ENCODE results near the gene BBS9. TPM values are rescaled to one million over a fixed set of nuclear protein-coding genes. Genes with fewer than 3 reads are reported as not detected.
A peak's percentile ranks its signal among the peaks of the same experiment; 100 is the strongest.
"Not testable (repeated sequence)": the region's sequence is repeated elsewhere in the genome, so short reads cannot be mapped to it uniquely, and the experiment has no call there.

BBS9 gene
- total RNA-seq, 1 donor from 2014 or later = 19.6 TPM

DNA sequence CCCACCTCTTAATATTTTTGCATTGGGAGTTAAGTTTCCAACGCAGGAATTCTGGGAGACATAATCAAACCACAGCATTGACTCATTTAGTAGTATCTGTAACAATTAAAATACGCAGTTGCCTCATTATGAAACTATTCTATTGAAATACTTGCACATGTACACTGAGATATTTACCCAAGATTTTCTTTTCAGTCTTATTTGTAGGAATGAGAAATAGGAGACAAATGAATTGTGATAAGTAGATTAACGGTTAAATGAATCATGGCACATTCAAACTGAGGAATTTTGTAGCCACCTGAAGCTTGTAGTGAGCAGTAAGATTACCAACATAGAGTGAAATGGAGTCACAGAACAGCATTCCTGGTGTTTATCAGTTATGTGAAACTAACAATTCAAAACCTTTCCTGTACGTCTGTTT, 38.2 kb upstream of the BBS9 start:
- Histone ChIP-seq H3K9me3 (no peaks in the 10 kb centered on the region), H3K4me1 (no peaks in the 10 kb centered on the region), H3K4me3 (no peak overlapping the region), H3K36me3 (peaks cover 27% of the 10 kb centered on the region), H3K27me3 (no peaks in the 10 kb centered on the region), H3K27ac (no peak overlapping the region)
- TF ChIP-seq, protein P1, sequence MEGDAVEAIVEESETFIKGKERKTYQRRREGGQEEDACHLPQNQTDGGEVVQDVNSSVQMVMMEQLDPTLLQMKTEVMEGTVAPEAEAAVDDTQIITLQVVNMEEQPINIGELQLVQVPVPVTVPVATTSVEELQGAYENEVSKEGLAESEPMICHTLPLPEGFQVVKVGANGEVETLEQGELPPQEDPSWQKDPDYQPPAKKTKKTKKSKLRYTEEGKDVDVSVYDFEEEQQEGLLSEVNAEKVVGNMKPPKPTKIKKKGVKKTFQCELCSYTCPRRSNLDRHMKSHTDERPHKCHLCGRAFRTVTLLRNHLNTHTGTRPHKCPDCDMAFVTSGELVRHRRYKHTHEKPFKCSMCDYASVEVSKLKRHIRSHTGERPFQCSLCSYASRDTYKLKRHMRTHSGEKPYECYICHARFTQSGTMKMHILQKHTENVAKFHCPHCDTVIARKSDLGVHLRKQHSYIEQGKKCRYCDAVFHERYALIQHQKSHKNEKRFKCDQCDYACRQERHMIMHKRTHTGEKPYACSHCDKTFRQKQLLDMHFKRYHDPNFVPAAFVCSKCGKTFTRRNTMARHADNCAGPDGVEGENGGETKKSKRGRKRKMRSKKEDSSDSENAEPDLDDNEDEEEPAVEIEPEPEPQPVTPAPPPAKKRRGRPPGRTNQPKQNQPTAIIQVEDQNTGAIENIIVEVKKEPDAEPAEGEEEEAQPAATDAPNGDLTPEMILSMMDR (IDR thresholded peaks at IDR 0.05) = no peak
- no peak for ATAC-seq
- DNase-seq = no peak
- intact Hi-C loops (cut with DNase I) = no loop called here

DNA sequence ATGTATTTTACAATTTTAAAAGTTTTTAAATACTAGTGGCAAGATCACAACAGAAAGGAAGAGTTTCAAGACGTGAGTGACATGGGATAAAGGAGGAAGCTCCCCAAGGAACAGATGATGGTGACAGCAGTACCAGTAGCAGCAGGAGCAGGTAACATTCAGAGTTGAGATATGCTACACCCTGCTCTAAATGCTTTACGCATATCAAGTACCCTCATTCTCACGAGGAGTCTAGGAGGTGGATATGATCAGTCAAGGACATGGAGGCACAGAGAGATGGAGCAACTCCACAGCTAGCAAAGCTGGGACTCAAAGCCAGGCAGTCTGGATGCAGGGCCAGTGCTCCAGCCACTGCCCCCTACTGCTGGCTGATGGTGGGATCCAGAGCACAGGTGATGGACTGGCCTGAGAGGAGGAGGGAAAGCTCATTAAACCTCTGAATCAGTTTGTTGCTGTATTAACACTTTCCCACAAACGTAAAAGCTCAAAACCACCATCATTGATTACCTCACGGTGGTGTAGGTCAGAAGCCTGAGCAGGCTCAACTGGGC, 37.6 kb upstream of the BBS9 start:
- intact Hi-C loops (cut with DNase I) = no loop called here
- ATAC-seq (no peak), DNase-seq (no peak)
- H3K4me3 ChIP-seq = no peak overlapping the region
- H3K27ac ChIP-seq = no peak overlapping the region
- TF ChIP-seq, protein P1 (IDR thresholded peaks at IDR 0.05) = no peak
- H3K27me3 ChIP-seq = no peaks in the 10 kb centered on the region
- no peaks in the 10 kb centered on the region for H3K4me1 ChIP-seq
- no peaks in the 10 kb centered on the region for H3K9me3 ChIP-seq
- peaks cover 32% of the 10 kb centered on the region for H3K36me3 ChIP-seq

DNA sequence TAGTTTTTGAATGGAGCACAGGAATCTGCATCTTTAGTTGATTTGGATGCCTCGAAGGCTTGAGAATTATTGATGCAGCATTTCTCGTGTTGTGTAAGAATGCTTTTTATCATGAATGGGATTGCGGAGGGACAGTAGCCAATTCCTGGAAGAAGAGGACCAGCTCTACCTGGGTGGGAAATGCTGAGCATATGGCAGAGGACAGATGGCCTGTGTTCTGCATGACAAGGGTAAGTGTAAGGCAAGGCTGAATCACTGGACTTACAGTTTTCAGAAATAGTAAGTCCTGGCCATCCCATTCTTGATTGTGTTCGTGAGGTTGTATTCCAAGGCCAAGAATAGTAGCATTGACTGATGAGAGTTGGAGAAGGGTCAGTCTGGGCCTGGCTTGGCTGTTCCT, 36.1 kb upstream of the BBS9 start:
- H3K9me3 ChIP-seq = no peaks in the 10 kb centered on the region
- no peaks in the 10 kb centered on the region for H3K4me1 ChIP-seq
- no peaks in the 10 kb centered on the region for H3K27me3 ChIP-seq
- no peak overlapping the region for H3K27ac ChIP-seq
- TF ChIP-seq, protein P1 (IDR thresholded peaks at IDR 0.05) = no peak
- intact Hi-C loops (cut with DNase I) = no loop called here
- no peak for ATAC-seq
- no peak for DNase-seq
- H3K36me3 ChIP-seq = peaks cover 48% of the 10 kb centered on the region
- H3K4me3 ChIP-seq = no peak overlapping the region

DNA sequence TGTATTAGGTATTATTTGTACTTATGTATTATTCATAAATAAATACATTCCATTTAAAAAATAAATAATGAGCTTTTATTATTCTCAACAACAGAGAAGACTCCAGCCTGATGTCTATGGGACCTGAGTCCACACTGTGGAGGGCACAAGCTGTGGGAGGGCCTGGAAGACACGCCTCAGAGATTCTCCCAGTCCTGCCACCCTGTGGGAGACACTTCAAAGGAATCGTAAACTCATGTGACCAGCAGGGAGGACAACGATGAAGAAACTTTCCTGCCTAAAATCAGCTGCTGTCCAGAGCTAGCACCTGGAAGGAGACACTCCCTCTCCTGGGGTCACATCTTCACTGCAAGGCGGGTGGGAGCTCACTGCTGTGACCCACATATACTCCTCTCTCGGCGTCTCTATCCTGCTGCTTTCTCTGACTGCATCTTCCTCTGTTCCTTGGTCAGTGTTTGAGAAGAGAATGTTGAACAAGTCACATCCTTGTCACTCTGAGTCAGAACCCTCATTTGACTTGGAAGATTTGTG, 34.6 kb upstream of the BBS9 start:
- ATAC-seq; H3K9me3 ChIP-seq; H3K4me3 ChIP-seq; DNase-seq; intact Hi-C loops (cut with DNase I); H3K4me1 ChIP-seq; H3K27me3 ChIP-seq; H3K27ac ChIP-seq: not testable (repeated sequence)
- H3K36me3 ChIP-seq = peaks cover 63% of the 10 kb centered on the region

DNA sequence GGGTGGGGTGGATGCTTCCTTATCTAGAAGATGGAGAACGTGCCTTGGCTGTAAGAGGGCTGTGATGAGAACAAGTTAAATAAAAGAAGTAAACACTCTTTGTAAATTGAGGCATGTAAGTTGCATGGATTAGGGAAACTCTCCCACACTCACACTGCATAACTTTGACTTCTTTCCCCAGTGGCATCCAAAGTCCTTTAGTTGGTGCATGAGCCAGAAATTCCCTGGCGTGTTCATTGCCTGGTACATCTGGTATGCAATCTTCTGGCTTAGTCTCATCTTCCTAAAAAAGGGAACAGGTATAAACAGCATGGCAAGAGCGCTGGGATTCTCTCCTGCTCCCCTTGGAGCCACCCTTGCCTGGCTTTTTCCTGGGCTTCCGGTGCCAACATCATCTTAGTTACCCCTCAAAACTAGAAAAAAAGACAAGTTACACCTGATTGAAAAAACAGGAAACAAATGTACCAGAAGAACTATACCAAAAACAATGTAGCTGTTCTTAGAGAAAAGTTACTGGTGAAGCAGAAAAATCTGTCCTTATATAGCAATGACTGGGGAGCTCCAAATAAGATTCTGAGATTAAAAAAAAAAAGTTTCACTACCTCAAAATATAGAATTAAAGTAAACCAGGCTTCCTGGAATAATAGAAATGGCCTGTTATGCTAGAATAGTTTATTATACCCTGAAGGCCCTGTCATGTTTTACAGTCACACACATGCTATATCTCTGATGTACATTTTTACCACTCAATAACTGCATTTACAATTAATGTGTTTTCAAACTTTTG, 30.0 kb upstream of the BBS9 start:
- ATAC-seq = peak; percentile 69
- no peaks in the 10 kb centered on the region for H3K4me1 ChIP-seq
- TF ChIP-seq, protein P1 (IDR thresholded peaks at IDR 0.05) = no peak
- no peaks in the 10 kb centered on the region for H3K27me3 ChIP-seq
- no peak for DNase-seq
- H3K36me3 ChIP-seq = peaks cover 78% of the 10 kb centered on the region
- H3K27ac ChIP-seq = no peak overlapping the region
- intact Hi-C loops (cut with DNase I) = no loop called here
- no peaks in the 10 kb centered on the region for H3K9me3 ChIP-seq
- H3K4me3 ChIP-seq = no peak overlapping the region

DNA sequence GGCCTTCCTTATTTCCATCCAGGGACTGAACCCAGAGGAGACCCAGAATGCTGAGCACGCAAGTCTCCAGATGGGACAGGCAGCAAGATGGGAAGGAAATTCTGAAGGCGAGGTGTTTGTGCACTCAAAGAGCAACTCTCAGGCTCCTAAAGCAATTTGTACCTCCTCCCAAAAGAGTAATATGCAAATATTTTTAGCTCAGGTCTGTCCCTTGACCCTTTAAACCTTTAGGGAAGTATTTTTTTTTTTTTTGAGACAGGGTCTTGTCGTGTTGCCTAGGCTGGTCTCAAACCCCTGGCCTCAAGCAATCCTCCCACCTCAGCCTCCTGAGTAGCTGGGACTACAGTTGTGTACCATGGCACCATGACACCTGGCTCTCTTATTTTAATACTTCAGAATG, 28.6 kb upstream of the BBS9 start:
- peaks cover under 1% of the 10 kb centered on the region for H3K4me1 ChIP-seq
- H3K27me3 ChIP-seq = no peaks in the 10 kb centered on the region
- no peaks in the 10 kb centered on the region for H3K9me3 ChIP-seq
- no peak for ATAC-seq
- H3K4me3 ChIP-seq = no peak overlapping the region
- no peak for DNase-seq
- no peak overlapping the region for H3K27ac ChIP-seq
- TF ChIP-seq, protein P1 (IDR thresholded peaks at IDR 0.05) = no peak
- peaks cover 66% of the 10 kb centered on the region for H3K36me3 ChIP-seq
- intact Hi-C loops (cut with DNase I) = no loop called here
